T-helper 2 cell treated with Interferon-gamma antibody and Interleukin-4, amounts not matched to agents 100 ng/mL and 5 ng/mL, for 36 hours (primary cell): ENCODE measurements around the gene BRCA1. TPM values are rescaled to one million over a fixed set of nuclear protein-coding genes. Genes with fewer than 3 reads are reported as not detected.

Experiments used
- intact Hi-C: fragments of 100-400 bp; cut with micrococcal nuclease; formaldehyde crosslinking; loops from one replicate; pipeline ENCODE4 v1.15.1; 2023
- total RNA-seq: library from RNA; stranded (reverse); gene quantifications from 2 replicates; pipeline ENCODE4 v1.2.3, GENCODE V29; 2022

Gene BRCA1
- total RNA-seq, 1 donor from 2014 or later, result 76.3 TPM

GRCh38 chr17:43025766-43026537, 99.2 kb downstream of the BRCA1 start:
- intact Hi-C loops, result loop anchor here (1.0 to 5.0 kb wide), 2 partner anchors 99 to 311 kb away; partner anchors contain the start of gene BRCA1

- intact Hi-C loops, result loop anchor here (1.0 to 5.0 kb wide), 2 partner anchors 100 to 312 kb away; partner anchors contain the start of gene BRCA1
Measured at GRCh38 chr17:43025290-43025657, 99.9 kb downstream of the BRCA1 start.

GRCh38 chr17:43024407-43025289, 100.5 kb downstream of the BRCA1 start, which contains the start of gene RND2:
RND2 (plus strand) TSS chr17:43025231; CDS start chr17:43025348, 117 bp downstream.
- intact Hi-C loops, result loop anchor here (1.0 to 5.0 kb wide), 3 partner anchors 101 to 347 kb away; partner anchors contain the start of genes BRCA1 and PLEKHH3

GRCh38 chr17:43021741-43022512, 103.2 kb downstream of the BRCA1 start, which contains the start of gene VAT1:
VAT1 (minus strand) TSS chr17:43022385; CDS start chr17:43022322, 63 bp downstream.
- intact Hi-C loops, result loop anchor here (2.0 to 5.0 kb wide), 2 partner anchors 41 to 345 kb away; partner anchors contain the start of genes PLEKHH3, PTGES3L and RUNDC1

GRCh38 chr17:43020789-43021740, 104.1 kb downstream of the BRCA1 start:
- intact Hi-C loops, result loop anchor here (2.0 to 5.0 kb wide), 2 partner anchors 40 to 344 kb away; partner anchors contain the start of genes PLEKHH3, PTGES3L and RUNDC1

GRCh38 chr17:43020030-43020621, 105.0 kb downstream of the BRCA1 start:
- intact Hi-C loops, result loop anchor here (2.0 to 5.0 kb wide), 2 partner anchors 39 to 343 kb away; partner anchors contain the start of genes PLEKHH3, PTGES3L and RUNDC1

GRCh38 chr17:43019418-43019817, 105.7 kb downstream of the BRCA1 start:
- intact Hi-C loops, result no loop called here

GRCh38 chr17:43018932-43019331, 106.2 kb downstream of the BRCA1 start:
- intact Hi-C loops, result no loop called here

- intact Hi-C loops, result no loop called here
Measured at GRCh38 chr17:43018008-43018853, 106.9 kb downstream of the BRCA1 start.

GRCh38 chr17:43016216-43016615, 108.9 kb downstream of the BRCA1 start:
- intact Hi-C loops, result no loop called here

GRCh38 chr17:43015579-43015978, 109.6 kb downstream of the BRCA1 start:
- intact Hi-C loops, result no loop called here

GRCh38 chr17:43014649-43015542, 110.3 kb downstream of the BRCA1 start:
- intact Hi-C loops, result no loop called here

- intact Hi-C loops, result no loop called here
Measured at GRCh38 chr17:43014020-43014648, 111.0 kb downstream of the BRCA1 start.

- intact Hi-C loops, result no loop called here
Measured at GRCh38 chr17:43013296-43013695, 111.9 kb downstream of the BRCA1 start.

- intact Hi-C loops, result no loop called here
Measured at GRCh38 chr17:43011728-43012472, 113.3 kb downstream of the BRCA1 start.
